Karpas-422 (cell line): ENCODE results near the gene IGSF21. TPM values are rescaled to one million over a fixed set of nuclear protein-coding genes. Genes with fewer than 3 reads are reported as not detected.

Experiments
- DNase-seq: peaks from one replicate; pipeline ENCODE4 v3.0.0-alpha.2; 2015
- H2AFZ ChIP-seq: fragments of 200-600 bp; sonication (generic); 2 replicates; pipeline ENCODE4 v1.6.1; 2014; ENCODE audit warnings: antibody characterized with exemption, low read length, mixed read lengths
- H3K27ac ChIP-seq: fragments of 200-600 bp; sonication (generic); 2 replicates; pipeline ENCODE4 v1.5.1; 2014; ENCODE audit warnings: mild to moderate bottlenecking, low read length, moderate library complexity
- H3K27me3 ChIP-seq: fragments of 200-600 bp; sonication (generic); 2 replicates; pipeline ENCODE4 v1.6.1; 2014; ENCODE audit warnings: low read length, mixed read lengths
- H3K36me3 ChIP-seq: fragments of 200-600 bp; sonication (generic); 2 replicates; pipeline ENCODE4 v1.6.1; 2014; ENCODE audit warnings: low read length, mixed read lengths; ENCODE audit not compliant: insufficient read depth
- H3K4me1 ChIP-seq: fragments of 200-600 bp; sonication (generic); 2 replicates; pipeline ENCODE4 v1.6.1; 2014; ENCODE audit warnings: mild to moderate bottlenecking, low read length, mixed read lengths
- H3K4me2 ChIP-seq: fragments of 200-600 bp; sonication (generic); 2 replicates; pipeline ENCODE4 v1.6.1; 2014; ENCODE audit warnings: low read length, low read depth, mild to moderate bottlenecking; ENCODE audit not compliant: poor library complexity, severe bottlenecking
- H3K4me3 ChIP-seq: fragments of 200-600 bp; sonication (generic); 2 replicates; pipeline ENCODE4 v1.5.1; 2014; ENCODE audit warnings: mild to moderate bottlenecking, antibody characterized with exemption, low read length, mixed read lengths
- H3K79me2 ChIP-seq: fragments of 200-600 bp; sonication (generic); 2 replicates; pipeline ENCODE4 v1.6.1; 2014; ENCODE audit warnings: mild to moderate bottlenecking, low read length, mixed read lengths
- H3K9ac ChIP-seq: fragments of 200-600 bp; sonication (generic); 2 replicates; pipeline ENCODE4 v1.6.0; 2014; ENCODE audit warnings: low read length
- H3K9me2 ChIP-seq: fragments of 200-600 bp; sonication (generic), shearing (Covaris generic); replicated peaks from 2 replicates; pipeline ENCODE4 v1.6.0; 2014; ENCODE audit warnings: mild to moderate bottlenecking, low read length, moderate library complexity; ENCODE audit not compliant: insufficient read depth
- H3K9me3 ChIP-seq: fragments of 300-700, 200-600 bp; sonication (generic); 2 replicates; pipeline ENCODE4 v1.6.1; 2014; ENCODE audit warnings: low read length, mixed read lengths
- H4K20me1 ChIP-seq: fragments of 200-600 bp; sonication (generic); 2 replicates; pipeline ENCODE4 v1.6.1; 2014; ENCODE audit warnings: mild to moderate bottlenecking, antibody characterized with exemption, low read length, low read depth; ENCODE audit not compliant: insufficient read depth
- total RNA-seq: library from RNA; depleted of rRNA; stranded (reverse); fragments of >200 nt; shearing (Covaris generic); gene quantifications from 2 replicates; pipeline ENCODE4 v1.2.3, GENCODE V29; 2014; ENCODE audit warnings: low replicate concordance

IGSF21 gene
- total RNA-seq, 1 experiment from 2014 or later: 0.26 TPM

GRCh38 chr1:18101508-18101907 is 6.1 kb upstream of the IGSF21 start:
- no peak overlapping the region for H2AFZ ChIP-seq
- DNase-seq: no peak
- H3K27ac ChIP-seq: no peak overlapping the region
- H3K79me2 ChIP-seq: no peaks in the 10 kb centered on the region
- no peaks in the 10 kb centered on the region for H3K36me3 ChIP-seq
- no peaks in the 10 kb centered on the region for H3K9me2 ChIP-seq
- no peak overlapping the region for H3K4me2 ChIP-seq
- H3K4me3 ChIP-seq: no peak overlapping the region
- no peaks in the 10 kb centered on the region for H4K20me1 ChIP-seq
- no peak overlapping the region for H3K9ac ChIP-seq
- no peaks in the 10 kb centered on the region for H3K9me3 ChIP-seq
- no peaks in the 10 kb centered on the region for H3K27me3 ChIP-seq
- no peaks in the 10 kb centered on the region for H3K4me1 ChIP-seq

DNA sequence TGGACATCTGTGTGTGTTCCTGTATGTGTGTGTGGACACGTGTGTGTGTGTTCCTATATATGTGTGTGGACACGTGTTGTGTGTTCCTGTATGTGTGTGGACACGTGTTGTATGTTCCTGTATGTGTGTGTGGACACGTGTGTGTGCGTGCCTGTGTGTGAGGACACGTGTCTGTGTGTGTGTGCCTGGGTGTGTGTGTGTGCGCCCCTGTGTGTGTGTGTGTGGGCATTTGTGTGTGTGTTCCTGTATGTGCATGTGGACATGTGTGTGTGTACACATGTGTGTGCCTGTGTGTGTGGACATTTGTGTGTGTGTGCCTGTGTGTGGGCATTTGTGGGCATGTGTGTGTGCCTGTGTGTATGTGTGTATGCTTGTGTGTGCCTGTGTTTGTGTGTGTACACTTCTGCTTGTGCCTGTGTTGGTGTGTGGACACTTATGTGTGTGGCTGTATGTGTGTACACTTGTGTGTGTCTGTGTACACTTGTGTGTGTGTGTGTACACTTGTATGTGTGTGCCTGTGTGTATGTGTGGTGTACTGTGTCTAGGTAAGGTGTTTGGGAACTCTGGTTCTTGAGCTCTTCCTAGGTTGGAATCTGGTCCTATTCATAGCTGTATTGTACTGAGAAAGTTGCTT is 3.7 kb upstream of the IGSF21 start:
- Histone ChIP-seq H3K4me1 (no peaks in the 10 kb centered on the region), H3K9ac (no peak overlapping the region), H3K27ac (no peak overlapping the region), H3K4me3 (no peak overlapping the region), H3K27me3 (no peaks in the 10 kb centered on the region), H3K9me3 (no peaks in the 10 kb centered on the region), H4K20me1 (no peaks in the 10 kb centered on the region), H3K36me3 (no peaks in the 10 kb centered on the region), H3K4me2 (no peak overlapping the region), H3K9me2 (no peaks in the 10 kb centered on the region), H3K79me2 (no peaks in the 10 kb centered on the region), H2AFZ (no peak overlapping the region)
- no peak for DNase-seq

DNA sequence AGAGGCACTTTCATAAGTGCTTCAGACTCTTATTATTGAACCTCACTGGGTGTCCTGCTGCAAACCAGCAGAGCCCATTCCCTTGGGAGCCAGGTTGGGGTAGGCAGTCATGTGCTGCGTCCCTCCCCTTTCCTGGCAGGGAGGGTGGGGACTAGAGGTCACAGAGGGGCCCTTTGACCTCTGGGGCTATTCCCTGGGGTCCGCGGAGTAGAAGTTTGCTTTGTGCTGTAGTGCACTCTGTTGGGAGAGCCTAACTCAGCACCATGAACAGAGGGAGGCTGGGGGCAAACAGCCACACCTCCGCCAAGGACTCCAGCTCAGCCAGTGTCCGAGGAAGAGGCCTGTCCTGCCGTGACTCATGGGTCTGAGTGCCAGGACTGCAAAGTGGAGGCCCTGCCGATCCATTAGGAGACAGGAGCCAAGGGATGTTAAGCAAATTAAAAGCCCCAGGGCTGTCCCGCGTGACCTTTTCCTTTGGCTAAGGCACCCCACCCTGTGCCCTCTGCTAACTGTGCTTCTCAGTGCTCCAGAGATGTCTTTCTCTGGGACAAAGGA is 3.0 kb upstream of the IGSF21 start:
- Histone ChIP-seq H3K27me3 (no peaks in the 10 kb centered on the region), H3K4me3 (no peak overlapping the region), H4K20me1 (no peaks in the 10 kb centered on the region), H3K4me1 (no peaks in the 10 kb centered on the region), H3K79me2 (no peaks in the 10 kb centered on the region), H3K9ac (no peak overlapping the region), H3K9me2 (no peaks in the 10 kb centered on the region), H3K4me2 (no peak overlapping the region), H3K27ac (no peak overlapping the region), H3K9me3 (no peaks in the 10 kb centered on the region), H2AFZ (no peak overlapping the region), H3K36me3 (no peaks in the 10 kb centered on the region)
- DNase-seq: no peak

GRCh38 chr1:18105196-18105595 is 2.4 kb upstream of the IGSF21 start:
- Histone ChIP-seq H3K9me2 (no peaks in the 10 kb centered on the region), H2AFZ (no peak overlapping the region), H3K4me1 (no peaks in the 10 kb centered on the region), H4K20me1 (no peaks in the 10 kb centered on the region), H3K27me3 (no peaks in the 10 kb centered on the region), H3K4me2 (no peak overlapping the region), H3K9ac (no peak overlapping the region), H3K79me2 (no peaks in the 10 kb centered on the region), H3K9me3 (no peaks in the 10 kb centered on the region), H3K27ac (no peak overlapping the region), H3K36me3 (no peaks in the 10 kb centered on the region), H3K4me3 (no peak overlapping the region)
- DNase-seq: no peak

DNA sequence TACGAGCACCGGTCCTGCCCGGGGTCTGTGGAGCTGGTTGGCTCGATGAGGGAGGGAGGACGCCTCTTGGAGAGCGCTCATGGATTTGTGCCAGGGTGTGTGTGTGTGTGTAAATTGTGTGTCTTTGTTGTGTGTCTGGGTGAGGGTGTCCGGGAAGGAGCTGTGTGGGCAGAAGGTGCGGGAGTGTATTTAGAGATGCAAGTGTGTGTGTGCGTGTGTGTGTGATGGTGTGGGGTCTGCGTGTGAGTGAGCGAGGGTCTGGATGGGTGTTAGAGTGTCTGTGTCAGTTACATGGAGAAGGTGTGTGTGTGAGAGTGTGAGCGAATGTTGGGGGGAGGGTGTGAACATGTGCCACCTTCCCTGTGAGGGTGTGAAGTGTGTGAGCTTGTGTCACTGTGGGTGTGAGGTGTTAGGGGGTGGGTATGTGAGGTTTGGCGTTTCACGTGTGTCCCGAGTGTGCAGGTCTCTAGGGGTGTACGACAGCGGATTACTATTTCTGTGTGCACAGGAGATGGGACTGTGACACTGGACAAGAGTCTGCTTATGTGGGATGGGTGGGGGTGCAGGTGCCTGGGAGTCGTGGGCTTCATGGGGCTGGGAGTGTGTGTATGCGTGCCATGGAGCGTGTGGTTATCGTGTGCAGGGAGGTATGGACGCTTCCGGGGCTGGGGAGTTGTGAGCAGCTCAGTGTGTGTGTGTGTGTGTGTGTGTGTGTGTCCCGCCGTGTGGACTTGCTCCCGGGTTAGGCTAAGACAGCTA is 880 bp downstream of the IGSF21 start:
- no peak overlapping the region for H3K9ac ChIP-seq
- no peaks in the 10 kb centered on the region for H3K36me3 ChIP-seq
- no peak overlapping the region for H3K27ac ChIP-seq
- no peaks in the 10 kb centered on the region for H4K20me1 ChIP-seq
- H2AFZ ChIP-seq: no peak overlapping the region
- H3K4me1 ChIP-seq: no peaks in the 10 kb centered on the region
- H3K27me3 ChIP-seq: no peaks in the 10 kb centered on the region
- H3K9me2 ChIP-seq: no peaks in the 10 kb centered on the region
- no peak overlapping the region for H3K4me2 ChIP-seq
- no peak for DNase-seq
- H3K79me2 ChIP-seq: no peaks in the 10 kb centered on the region
- no peak overlapping the region for H3K4me3 ChIP-seq
- H3K9me3 ChIP-seq: no peaks in the 10 kb centered on the region

GRCh38 chr1:18109058-18109755 is 1.6 kb downstream of the IGSF21 start:
- H4K20me1 ChIP-seq: no peaks in the 10 kb centered on the region
- H3K4me3 ChIP-seq: no peak overlapping the region
- H3K27me3 ChIP-seq: no peaks in the 10 kb centered on the region
- H3K4me1 ChIP-seq: no peaks in the 10 kb centered on the region
- H3K27ac ChIP-seq: no peak overlapping the region
- H3K4me2 ChIP-seq: no peak overlapping the region
- no peak for DNase-seq
- H2AFZ ChIP-seq: no peak overlapping the region
- no peaks in the 10 kb centered on the region for H3K36me3 ChIP-seq
- no peaks in the 10 kb centered on the region for H3K9me3 ChIP-seq
- H3K9ac ChIP-seq: no peak overlapping the region
- no peaks in the 10 kb centered on the region for H3K9me2 ChIP-seq
- no peaks in the 10 kb centered on the region for H3K79me2 ChIP-seq

DNA sequence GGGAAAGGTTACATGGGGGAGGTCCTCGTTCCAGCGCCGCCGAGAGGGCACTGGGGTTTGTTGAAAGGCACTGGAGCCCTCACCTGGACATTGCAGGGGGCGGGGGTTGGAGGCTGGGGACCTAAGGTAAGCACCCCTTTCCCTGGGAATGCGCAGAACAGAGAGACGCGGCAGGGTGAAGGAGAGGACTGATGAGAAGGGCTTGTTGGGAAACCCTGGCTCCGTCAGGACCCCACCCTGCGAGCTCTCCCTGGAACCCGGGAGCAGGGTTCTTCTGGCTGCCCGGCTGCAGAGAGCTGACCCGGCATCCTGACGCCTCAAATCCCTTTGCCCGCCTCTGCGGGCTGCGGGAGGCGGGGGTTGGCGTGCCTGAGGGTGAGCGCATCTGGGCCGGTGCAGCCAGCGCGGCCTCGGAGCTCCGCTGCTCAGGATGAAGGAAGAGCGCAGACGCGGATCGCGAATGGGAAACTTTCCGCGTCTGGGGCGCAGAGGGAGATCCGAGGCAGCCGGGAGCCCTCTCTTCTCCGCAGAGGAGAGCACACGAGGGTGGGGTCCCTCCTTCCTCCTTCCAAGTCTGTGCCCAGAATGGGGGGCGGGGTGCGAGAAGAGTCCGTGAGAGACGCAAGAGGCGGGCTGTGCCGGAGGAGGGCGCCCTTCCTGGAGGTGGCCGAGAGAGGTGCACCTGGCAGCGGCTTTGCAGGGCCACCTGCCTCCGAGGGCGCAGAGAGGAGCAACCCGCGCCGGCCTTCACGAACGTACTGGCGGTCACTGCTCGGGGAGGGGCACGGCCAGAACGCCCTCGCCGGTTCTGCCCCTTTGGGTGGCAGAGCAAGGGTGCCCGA is 2.4 kb downstream of the IGSF21 start:
- Histone ChIP-seq H4K20me1 (no peaks in the 10 kb centered on the region), H3K36me3 (no peaks in the 10 kb centered on the region), H3K9me2 (no peaks in the 10 kb centered on the region), H3K79me2 (no peaks in the 10 kb centered on the region), H3K9me3 (no peaks in the 10 kb centered on the region), H3K4me1 (no peaks in the 10 kb centered on the region), H3K4me2 (no peak overlapping the region), H3K4me3 (no peak overlapping the region), H3K27ac (no peak overlapping the region), H3K9ac (no peak overlapping the region), H2AFZ (no peak overlapping the region), H3K27me3 (no peaks in the 10 kb centered on the region)
- DNase-seq: no peak
